Neutrophil (primary cell): ENCODE results near the gene SBSN.
A peak's percentile ranks its signal among the peaks of the same experiment; 100 is the strongest.

Experiments
- H3K27ac ChIP-seq: fragments of 200-600 bp; sonication (generic); 2 replicates; pipeline ENCODE4 v1.5.1; 2016; ENCODE audit warnings: mild to moderate bottlenecking, moderate library complexity
- H3K27me3 ChIP-seq: fragments of 200-600 bp; sonication (generic); 2 replicates; pipeline ENCODE4 v1.6.0; 2016; ENCODE audit warnings: mild to moderate bottlenecking
- H3K36me3 ChIP-seq: fragments of 200-600 bp; sonication (generic); 2 replicates; pipeline ENCODE4 v1.5.1; 2017
- H3K4me1 ChIP-seq, 2 experiments: fragments of 200-600 bp in 1 of 2; sonication (generic) in 1 of 2; 1 replicate in 1 of 2; 2 replicates in 1 of 2; pipeline versions ENCODE4 v1.5.1 to v1.6.1; 2013 to 2016; ENCODE audit warnings: low read depth in 1 of 2, low read length in 1 of 2, mild to moderate bottlenecking in 1 of 2, moderate library complexity in 1 of 2; ENCODE audit not compliant: control insufficient read depth in 1 of 2, insufficient read depth in 1 of 2
- H3K4me3 ChIP-seq, 2 experiments: fragments of 200-600 bp in 1 of 2; sonication (generic) in 1 of 2; 1 replicate in 1 of 2; 2 replicates in 1 of 2; pipeline ENCODE4 v1.5.1; 2013 to 2016; ENCODE audit warnings: low read depth in 1 of 2, low read length in 1 of 2, mild to moderate bottlenecking in 1 of 2, moderate library complexity in 1 of 2
- H3K9me3 ChIP-seq: fragments of 200-600 bp; sonication (generic); 2 replicates; pipeline ENCODE4 v1.5.1; 2016
- CTCF ChIP-seq: fragments of 200-600 bp; sonication (generic); IDR thresholded peaks from 2 replicates; pipeline ENCODE4 v1.5.1; 2016; ENCODE audit warnings: antibody characterized with exemption

Gene SBSN

DNA sequence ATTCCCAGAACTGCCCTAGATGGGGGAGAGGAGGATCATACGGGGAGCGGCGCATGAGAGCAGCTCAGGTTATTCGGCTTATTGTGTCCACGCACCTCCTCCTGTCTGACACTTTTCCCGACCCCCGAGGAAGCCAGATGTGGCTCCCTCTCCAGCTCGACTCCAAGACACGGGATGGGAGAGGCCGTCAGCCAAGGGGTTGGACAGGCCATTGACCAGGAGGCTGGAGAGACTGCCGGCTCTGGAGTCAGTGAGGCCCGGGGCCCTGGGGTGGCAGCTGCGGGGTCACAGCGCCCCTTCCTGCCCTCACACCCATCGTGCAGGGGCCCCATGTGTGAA is 17.5 kb downstream of the SBSN start:
- Histone ChIP-seq H3K9me3 (no peaks in the 10 kb centered on the region), H3K27me3 (peaks cover 94% of the 10 kb centered on the region), H3K36me3 (no peaks in the 10 kb centered on the region), H3K4me3 (no peak overlapping the region), H3K4me1 (peaks cover 0 to 5% of the 10 kb centered on the region in 2 experiments), H3K27ac (no peak overlapping the region)
- TF ChIP-seq CTCF = no peak

DNA sequence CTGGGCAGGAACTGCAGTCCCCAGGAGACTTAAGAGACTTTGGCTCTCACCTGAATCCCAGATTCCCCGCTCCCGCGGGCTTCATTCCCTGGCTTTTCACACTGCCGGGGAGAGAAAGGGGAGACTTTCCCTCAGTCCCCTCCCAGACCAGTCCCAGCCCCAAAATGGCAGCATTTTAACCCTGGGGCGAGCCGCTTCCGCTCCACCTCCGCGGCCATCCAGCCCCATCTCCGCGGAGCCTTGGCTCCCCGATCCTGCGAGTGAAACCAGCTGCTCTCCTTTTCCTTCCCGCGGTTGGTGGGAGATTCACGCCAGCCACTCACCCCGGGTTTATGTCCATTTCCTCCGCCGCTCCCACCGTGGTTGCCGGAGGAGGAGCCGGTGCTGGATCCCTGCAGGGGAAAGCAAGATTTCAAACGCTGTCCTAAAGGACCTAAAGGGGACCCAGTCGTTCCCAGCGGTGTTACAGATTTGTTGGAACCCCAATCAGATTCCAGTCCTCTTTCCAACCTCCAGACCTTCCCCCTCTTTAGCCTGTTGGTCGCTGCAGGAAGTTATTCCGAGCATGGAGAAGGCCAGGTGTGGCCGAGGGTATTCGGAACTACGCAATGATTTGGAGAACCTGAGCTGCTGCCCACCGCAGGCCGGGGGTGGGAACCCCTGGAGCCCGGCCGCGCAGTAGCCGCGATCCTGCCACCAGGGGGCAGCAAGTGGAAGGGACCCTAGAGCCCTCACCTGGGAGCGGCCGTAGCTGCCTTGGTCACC is 18.1 kb downstream of the SBSN start:
- peak; percentile 82 for TF ChIP-seq CTCF
- no peaks in the 10 kb centered on the region for H3K36me3 ChIP-seq
- peaks cover 0 to 5% of the 10 kb centered on the region in 2 experiments for H3K4me1 ChIP-seq
- H3K27ac ChIP-seq = no peak overlapping the region
- H3K27me3 ChIP-seq = peaks cover 99% of the 10 kb centered on the region
- no peaks in the 10 kb centered on the region for H3K9me3 ChIP-seq
- no peak overlapping the region for H3K4me3 ChIP-seq

GRCh38 chr19:35509018-35509652 is 19.0 kb downstream of the SBSN start:
- Histone ChIP-seq H3K4me3 (no peak overlapping the region), H3K27ac (no peak overlapping the region), H3K4me1 (peaks cover 0 to 5% of the 10 kb centered on the region in 2 experiments), H3K27me3 (peaks cover 93% of the 10 kb centered on the region), H3K9me3 (no peaks in the 10 kb centered on the region), H3K36me3 (no peaks in the 10 kb centered on the region)
- TF ChIP-seq CTCF = no peak

DNA sequence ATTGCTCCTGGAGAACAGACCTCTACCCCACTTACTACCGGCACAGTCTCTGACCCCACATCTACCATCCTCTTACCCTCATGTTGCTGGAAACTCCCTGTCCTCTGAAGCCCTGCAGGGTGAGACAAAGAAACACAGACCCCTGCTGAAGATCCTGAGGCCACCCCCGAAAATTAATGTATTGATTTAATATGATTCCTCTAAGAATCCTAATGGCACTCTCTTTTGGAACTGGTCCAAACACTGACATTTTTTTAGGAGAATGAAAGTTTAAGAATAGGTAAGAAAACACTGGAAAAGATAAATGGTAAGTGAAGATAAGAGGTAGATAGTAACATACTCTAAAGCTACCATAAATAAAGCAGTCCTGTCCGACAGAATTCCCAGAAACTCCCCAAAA is 20.0 kb downstream of the SBSN start:
- Histone ChIP-seq H3K27me3 (peaks cover 87% of the 10 kb centered on the region), H3K36me3 (no peaks in the 10 kb centered on the region), H3K27ac (no peak overlapping the region), H3K9me3 (no peaks in the 10 kb centered on the region), H3K4me1 (peaks cover 0 to 5% of the 10 kb centered on the region in 2 experiments), H3K4me3 (no peak overlapping the region)
- TF ChIP-seq CTCF = no peak

GRCh38 chr19:35507561-35507960 is 20.6 kb downstream of the SBSN start:
- H3K4me3 ChIP-seq = no peak overlapping the region
- H3K4me1 ChIP-seq = peaks cover 0 to 5% of the 10 kb centered on the region in 2 experiments
- H3K27me3 ChIP-seq = peaks cover 82% of the 10 kb centered on the region
- no peaks in the 10 kb centered on the region for H3K36me3 ChIP-seq
- TF ChIP-seq CTCF = no peak
- no peaks in the 10 kb centered on the region for H3K9me3 ChIP-seq
- H3K27ac ChIP-seq = no peak overlapping the region
